AG04450 (cell line): ENCODE results near the gene RAMP1. TPM values are rescaled to one million over a fixed set of nuclear protein-coding genes. Genes with fewer than 3 reads are reported as not detected.

ENCODE experiments used
- CTCF ChIA-PET: fragments of 300-600, 350-600 bp; formaldehyde crosslinking; extraction: SDS; loops from one replicate; lab custom pipeline; 2022; ENCODE audit warnings: antibody characterized with exemption, inconsistent platforms; lab: Charles Lee
- POLR2A ChIA-PET: fragments of 350-600 bp; formaldehyde crosslinking; extraction: SDS; loops from one replicate; lab custom pipeline; 2021; ENCODE audit warnings: antibody characterized with exemption, inconsistent platforms; lab: Yijun Ruan, JAX
- DNase-seq: peaks from one replicate; pipeline ENCODE4 v3.0.0-alpha.2; 2011; ENCODE audit warnings: low read depth, low spot score
- H3K27ac ChIP-seq: one replicate; pipeline ENCODE4 v1.5.1; 2012; ENCODE audit warnings: low read depth, low read length, control low read depth
- H3K27me3 ChIP-seq: one replicate; pipeline ENCODE4 v1.6.0; 2012; ENCODE audit warnings: low read length; ENCODE audit not compliant: control insufficient read depth, insufficient read depth
- H3K4me3 ChIP-seq: 2 replicates; pipeline ENCODE4 v1.5.1; 2011; ENCODE audit warnings: mild to moderate bottlenecking, low read depth, low read length, control low read depth
- H3K9me3 ChIP-seq: 2 replicates; pipeline ENCODE4 v1.5.1; 2012; ENCODE audit warnings: low read length; ENCODE audit not compliant: control insufficient read depth, insufficient read depth
- CTCF ChIP-seq: IDR thresholded peaks from 2 replicates; pipeline ENCODE4 v1.5.1; 2011; ENCODE audit warnings: low read depth, low read length, control low read depth, inconsistent platforms
- polyA plus RNA-seq: library from polyadenylated mRNA; depleted of rRNA; stranded (reverse); fragments of >200 nt; gene quantifications from 2 replicates; pipeline ENCODE4 v1.2.3, GENCODE V29; 2011

Gene RAMP1
- polyA plus RNA-seq, 1 experiment: 26.5 TPM

DNA sequence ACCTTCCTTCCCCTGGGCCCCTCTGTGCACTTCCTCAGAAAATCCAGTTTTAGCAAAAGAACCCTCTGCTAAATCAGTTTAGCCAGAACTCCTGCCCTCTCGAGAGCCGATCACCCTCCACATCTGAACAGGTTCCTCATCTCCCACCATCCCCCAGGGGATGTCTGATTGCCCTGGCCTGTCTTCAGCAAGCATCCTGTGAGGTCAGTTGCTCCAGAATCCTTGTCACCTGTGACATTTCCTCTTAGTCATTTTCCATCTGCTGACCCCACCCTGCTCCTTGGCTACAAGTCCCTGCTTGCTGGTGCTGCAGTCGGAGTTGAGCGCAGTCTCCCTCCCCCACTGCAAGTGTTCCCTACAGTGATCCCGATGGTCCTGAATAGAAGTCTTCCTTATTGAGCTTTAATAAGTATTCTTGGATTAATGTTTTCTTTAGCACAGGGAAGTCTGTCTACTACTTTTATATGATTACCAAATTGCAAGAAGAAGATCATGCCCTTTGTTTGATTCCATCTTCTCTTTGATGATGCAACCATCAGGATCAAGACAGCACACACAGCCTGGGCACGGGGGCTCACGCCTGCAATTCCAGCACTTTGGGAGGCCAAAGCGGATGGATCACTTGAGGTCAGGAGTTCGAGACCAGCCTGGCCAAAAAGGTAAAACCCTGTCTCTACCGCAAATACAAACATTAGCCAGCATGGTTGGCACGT, 76.5 kb downstream of the RAMP1 start:
- no peak overlapping the region for H3K4me3 ChIP-seq
- ChIA-PET POLR2A (interaction anchor here (1.2 kb wide), 1 partner anchor 20 kb away, joined by 3 read pairs; no protein-coding TSS in a partner anchor), CTCF (interaction anchor here (0.7 kb wide), 1 partner anchor 13 kb away, joined by 3 read pairs; no protein-coding TSS in a partner anchor)
- no peak for DNase-seq
- H3K9me3 ChIP-seq: no peaks in the 10 kb centered on the region; the same call in 1 of the 2 replicates
- H3K27ac ChIP-seq: no peak overlapping the region
- no peak for TF ChIP-seq CTCF
- no peaks in the 10 kb centered on the region for H3K27me3 ChIP-seq

GRCh38 chr2:237939251-237939650, 79.8 kb downstream of the RAMP1 start:
- DNase-seq: peak; percentile 46
- no peak for TF ChIP-seq CTCF
- Histone ChIP-seq H3K9me3 (peaks cover 9% of the 10 kb centered on the region), H3K27me3 (peaks cover under 1% of the 10 kb centered on the region), H3K4me3 (no peak overlapping the region), H3K27ac (no peak overlapping the region)
- CTCF ChIA-PET: interaction anchor here (0.9 to 1.1 kb wide), 3 partner anchors 15 to 194 kb away, joined by 3 read pairs; no protein-coding TSS in a partner anchor
- POLR2A ChIA-PET: interaction anchor here (0.8 to 1.3 kb wide), 3 partner anchors 17 to 230 kb away, joined by 3 to 4 read pairs (median 4); no protein-coding TSS in a partner anchor

DNA sequence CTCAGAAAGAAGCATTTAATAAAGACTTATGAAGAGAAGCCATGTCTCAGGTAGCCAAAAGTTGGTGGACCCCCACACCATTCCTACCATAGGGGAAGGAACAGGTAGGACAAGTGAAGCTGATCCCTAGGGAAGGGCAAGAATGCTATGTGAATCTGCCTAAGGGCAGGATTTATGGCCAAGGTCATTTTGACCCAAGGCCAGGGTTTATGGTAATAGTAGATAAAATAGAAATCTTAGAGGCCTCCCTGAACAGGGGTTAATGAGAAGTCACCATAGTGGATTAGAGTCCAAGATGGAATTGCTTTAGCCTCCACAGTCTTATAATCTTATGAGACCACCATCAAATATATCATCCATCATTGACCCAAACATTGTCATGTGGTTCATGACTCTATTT, 81.4 kb downstream of the RAMP1 start:
- no peak for TF ChIP-seq CTCF
- POLR2A ChIA-PET: no interaction called here
- no peak for DNase-seq
- Histone ChIP-seq H3K9me3 (peaks cover 18% of the 10 kb centered on the region), H3K27ac (no peak overlapping the region), H3K4me3 (no peak overlapping the region), H3K27me3 (peaks cover 3% of the 10 kb centered on the region)
- CTCF ChIA-PET: no interaction called here

DNA sequence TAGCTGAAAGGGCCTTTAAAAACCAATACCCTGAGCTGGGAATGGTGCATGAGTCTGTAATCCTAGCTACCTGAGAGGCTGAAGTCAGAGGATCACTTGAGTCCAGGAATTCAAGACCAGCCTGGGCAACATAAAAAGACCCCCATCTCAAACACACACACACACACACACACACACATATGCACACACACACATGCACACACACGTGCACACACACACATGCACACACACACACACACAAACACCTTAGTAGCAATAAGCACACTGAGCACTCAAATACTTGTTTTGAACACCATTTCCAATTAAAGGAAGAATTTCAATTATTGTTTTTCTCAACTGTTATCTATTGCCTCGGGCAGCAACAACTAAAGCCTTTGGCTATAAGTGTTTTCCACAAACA, 81.8 kb downstream of the RAMP1 start:
- Histone ChIP-seq H3K9me3 (peaks cover 18% of the 10 kb centered on the region), H3K4me3 (no peak overlapping the region), H3K27me3 (peaks cover 3% of the 10 kb centered on the region), H3K27ac (no peak overlapping the region)
- CTCF ChIA-PET: no interaction called here
- no peak for DNase-seq
- POLR2A ChIA-PET: no interaction called here
- no peak for TF ChIP-seq CTCF

DNA sequence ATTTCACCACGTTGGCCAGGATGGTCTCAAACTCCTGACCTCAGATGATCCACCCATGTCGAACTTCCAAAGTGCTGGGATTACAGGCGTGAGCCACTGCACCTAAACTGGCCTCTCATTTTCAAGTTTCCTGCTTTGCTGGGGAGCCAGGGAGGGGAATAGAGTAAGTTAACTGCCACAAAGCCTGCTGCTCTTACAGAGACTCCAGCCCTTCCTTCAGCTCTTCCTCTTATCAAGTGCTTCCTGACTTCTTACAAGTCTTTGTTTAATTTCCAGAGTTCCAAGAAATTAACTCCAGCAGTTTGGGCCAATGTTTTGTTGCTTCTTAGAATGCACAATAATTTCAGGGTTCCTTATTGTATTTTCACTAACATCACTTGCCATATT, 83.1 kb downstream of the RAMP1 start:
- POLR2A ChIA-PET: no interaction called here
- no peak for TF ChIP-seq CTCF
- CTCF ChIA-PET: interaction anchor here (0.6 kb wide), 1 partner anchor 18 kb away, joined by 4 read pairs; no protein-coding TSS in a partner anchor
- H3K27ac ChIP-seq: no peak overlapping the region
- peaks cover 18% of the 10 kb centered on the region for H3K9me3 ChIP-seq
- peaks cover 3% of the 10 kb centered on the region for H3K27me3 ChIP-seq
- DNase-seq: no peak
- no peak overlapping the region for H3K4me3 ChIP-seq
